Stimulated activated CD8-positive, alpha-beta memory T cell treated with anti-CD3 and anti-CD28 coated beads, Interleukin-7, amount 100 ng/mL, for 48 hours (primary cell): ENCODE results near the gene RNASEH1.

Experiments
- DNase-seq, 2 donors: peaks; one replicate each; pipeline ENCODE4 v3.0.0-alpha.2; 2020; ENCODE audit warnings: low read depth in 1 of 2; ENCODE audit errors: extremely low read depth in 1 of 2

Gene RNASEH1

GRCh38 chr2:3558205-3559014 is at the start of gene RNASEH1:
Gene RNASEH1 (minus strand): TSS chr2:3558333. CDS start chr2:3558260, 73 bp downstream.
- DNase-seq: peak; percentile 97 to 99

GRCh38 chr2:3606370-3607201 is 48.5 kb upstream of the RNASEH1 start:
- DNase-seq: no peak

- no peak for DNase-seq
Measured at GRCh38 chr2:3606028-3606369, 47.9 kb upstream of the RNASEH1 start.

GRCh38 chr2:3604991-3605961 is 47.1 kb upstream of the RNASEH1 start:
- DNase-seq: no peak

- no peak for DNase-seq
Measured at GRCh38 chr2:3604207-3604877, 46.2 kb upstream of the RNASEH1 start.

- no peak for DNase-seq
Measured at GRCh38 chr2:3603536-3604206, 45.5 kb upstream of the RNASEH1 start.

- DNase-seq: no peak
Measured at GRCh38 chr2:3602553-3603339, 44.6 kb upstream of the RNASEH1 start.

- no peak for DNase-seq
Measured at GRCh38 chr2:3601561-3602271, 43.6 kb upstream of the RNASEH1 start.

GRCh38 chr2:3600256-3600855 is 42.2 kb upstream of the RNASEH1 start:
- no peak for DNase-seq

GRCh38 chr2:3598912-3599854 is 41.0 kb upstream of the RNASEH1 start:
- DNase-seq: no peak

GRCh38 chr2:3598197-3598910 is 40.2 kb upstream of the RNASEH1 start:
- no peak for DNase-seq

- DNase-seq: no peak
Measured at GRCh38 chr2:3597567-3597966, 39.4 kb upstream of the RNASEH1 start.

GRCh38 chr2:3596901-3597417 is 38.8 kb upstream of the RNASEH1 start:
- no peak for DNase-seq

GRCh38 chr2:3595985-3596384 is 37.9 kb upstream of the RNASEH1 start:
- peak; percentile 18 to 19 for DNase-seq

GRCh38 chr2:3595404-3595803 is 37.3 kb upstream of the RNASEH1 start:
- no peak for DNase-seq
